Karpas-422 (cell line): ENCODE data around the gene CABLES1. TPM values are rescaled to one million over a fixed set of nuclear protein-coding genes. Genes with fewer than 3 reads are reported as not detected.

Source experiments
- total RNA-seq: library from RNA; depleted of rRNA; stranded (reverse); fragments of >200 nt; shearing (Covaris generic); gene quantifications from 2 replicates; pipeline ENCODE4 v1.2.3, GENCODE V29; 2014; ENCODE audit warnings: low replicate concordance; rRNA removed

Gene CABLES1
- total RNA-seq, 1 experiment from 2014 or later = not detected

Other genes starting within 250 kb of the CABLES1 start
- 66.8 and 148 TPM in 2 replicates for gene RBBP8, start 202.2 kb upstream of the CABLES1 start, total RNA-seq